GM21447 (cell line): Measurements from ENCODE around the gene NRIP1.

Source experiments
- ATAC-seq: cut with Tn5 transposase; IDR thresholded peaks from one replicate; pipeline ENCODE4 v1.9.1; 2021; ENCODE audit not compliant: unreplicated experiment

NRIP1 gene

GRCh38 chr21:15066123-15066575, 1.3 kb upstream of the NRIP1 start:
- ATAC-seq = no peak

- ATAC-seq = peak; percentile 30
Measured at GRCh38 chr21:15065392-15066122, 757 bp upstream of the NRIP1 start.

GRCh38 chr21:15063814-15064575, 805 bp downstream of the NRIP1 start:
- ATAC-seq = peak; percentile 8

- ATAC-seq = no peak
Measured at GRCh38 chr21:15063081-15063813, 1.6 kb downstream of the NRIP1 start.

- ATAC-seq = no peak
Measured at GRCh38 chr21:15062606-15062965, 2.2 kb downstream of the NRIP1 start.

GRCh38 chr21:15061747-15062605, 2.8 kb downstream of the NRIP1 start:
- ATAC-seq = no peak

GRCh38 chr21:15061279-15061678, 3.5 kb downstream of the NRIP1 start:
- no peak for ATAC-seq

- no peak for ATAC-seq
Measured at GRCh38 chr21:15060543-15061175, 4.1 kb downstream of the NRIP1 start.

GRCh38 chr21:15059397-15059796, 5.4 kb downstream of the NRIP1 start:
- no peak for ATAC-seq

- peak; percentile 26 for ATAC-seq
Measured at GRCh38 chr21:15058854-15059263, 5.9 kb downstream of the NRIP1 start.

- ATAC-seq = no peak
Measured at GRCh38 chr21:15057285-15057684, 7.5 kb downstream of the NRIP1 start.

- ATAC-seq = no peak
Measured at GRCh38 chr21:15054606-15055239, 10.1 kb downstream of the NRIP1 start.

GRCh38 chr21:15054089-15054488, 10.7 kb downstream of the NRIP1 start:
- ATAC-seq = no peak

GRCh38 chr21:15053500-15053899, 11.3 kb downstream of the NRIP1 start:
- no peak for ATAC-seq

- peak; percentile 26 for ATAC-seq
Measured at GRCh38 chr21:15052459-15052763, 12.4 kb downstream of the NRIP1 start.

GRCh38 chr21:15051644-15052458, 12.9 kb downstream of the NRIP1 start:
- peak; percentile 73 for ATAC-seq

GRCh38 chr21:15050568-15051377, 14.0 kb downstream of the NRIP1 start:
- no peak for ATAC-seq

GRCh38 chr21:15045017-15045416, 19.8 kb downstream of the NRIP1 start:
- ATAC-seq = no peak
